Cardiac septum (tissue), 1 donor: ENCODE measurements around the gene POLR1B. TPM values are rescaled to one million over a fixed set of nuclear protein-coding genes. Genes with fewer than 3 reads are reported as not detected.
"Not testable (repeated sequence)": the region's sequence is repeated elsewhere in the genome, so short reads cannot be mapped to it uniquely, and the experiment has no call there.

Experiments
- DNase-seq: peaks from one replicate; pipeline ENCODE4 v3.0.0-alpha.2; 2020; ENCODE audit warnings: low spot score
- intact Hi-C: fragments of 100-400 bp; cut with DNase I; formaldehyde crosslinking; loops from one replicate; pipeline ENCODE4 v1.14.0; 2022
- long read RNA-seq: library from polyadenylated mRNA; unstranded; transcript quantifications from one replicate; pipeline ENCODE4 v2.0.0, GENCODE V29; 2021
- total RNA-seq: library from RNA; stranded (reverse); fragmentation: NEBNext Ultra II Directional; extraction: Animal tissue kit (Norgen Biotek cat#: 25700); gene quantifications from one replicate; pipeline ENCODE4 v1.2.1, GENCODE V29; 2021
- donor health status: DM: no; HTN: no; CAD: no.

POLR1B gene, protein sequence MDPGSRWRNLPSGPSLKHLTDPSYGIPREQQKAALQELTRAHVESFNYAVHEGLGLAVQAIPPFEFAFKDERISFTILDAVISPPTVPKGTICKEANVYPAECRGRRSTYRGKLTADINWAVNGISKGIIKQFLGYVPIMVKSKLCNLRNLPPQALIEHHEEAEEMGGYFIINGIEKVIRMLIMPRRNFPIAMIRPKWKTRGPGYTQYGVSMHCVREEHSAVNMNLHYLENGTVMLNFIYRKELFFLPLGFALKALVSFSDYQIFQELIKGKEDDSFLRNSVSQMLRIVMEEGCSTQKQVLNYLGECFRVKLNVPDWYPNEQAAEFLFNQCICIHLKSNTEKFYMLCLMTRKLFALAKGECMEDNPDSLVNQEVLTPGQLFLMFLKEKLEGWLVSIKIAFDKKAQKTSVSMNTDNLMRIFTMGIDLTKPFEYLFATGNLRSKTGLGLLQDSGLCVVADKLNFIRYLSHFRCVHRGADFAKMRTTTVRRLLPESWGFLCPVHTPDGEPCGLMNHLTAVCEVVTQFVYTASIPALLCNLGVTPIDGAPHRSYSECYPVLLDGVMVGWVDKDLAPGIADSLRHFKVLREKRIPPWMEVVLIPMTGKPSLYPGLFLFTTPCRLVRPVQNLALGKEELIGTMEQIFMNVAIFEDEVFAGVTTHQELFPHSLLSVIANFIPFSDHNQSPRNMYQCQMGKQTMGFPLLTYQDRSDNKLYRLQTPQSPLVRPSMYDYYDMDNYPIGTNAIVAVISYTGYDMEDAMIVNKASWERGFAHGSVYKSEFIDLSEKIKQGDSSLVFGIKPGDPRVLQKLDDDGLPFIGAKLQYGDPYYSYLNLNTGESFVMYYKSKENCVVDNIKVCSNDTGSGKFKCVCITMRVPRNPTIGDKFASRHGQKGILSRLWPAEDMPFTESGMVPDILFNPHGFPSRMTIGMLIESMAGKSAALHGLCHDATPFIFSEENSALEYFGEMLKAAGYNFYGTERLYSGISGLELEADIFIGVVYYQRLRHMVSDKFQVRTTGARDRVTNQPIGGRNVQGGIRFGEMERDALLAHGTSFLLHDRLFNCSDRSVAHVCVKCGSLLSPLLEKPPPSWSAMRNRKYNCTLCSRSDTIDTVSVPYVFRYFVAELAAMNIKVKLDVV
- 10.1 TPM for total RNA-seq
- long read RNA-seq, full-length matches to known transcripts, result 8 of 14 reads
- long read RNA-seq, partial matches to known transcripts, result 4 of 14 reads
- long read RNA-seq, other reads (novel, unspliced or antisense), result 2 of 14 reads

DNA sequence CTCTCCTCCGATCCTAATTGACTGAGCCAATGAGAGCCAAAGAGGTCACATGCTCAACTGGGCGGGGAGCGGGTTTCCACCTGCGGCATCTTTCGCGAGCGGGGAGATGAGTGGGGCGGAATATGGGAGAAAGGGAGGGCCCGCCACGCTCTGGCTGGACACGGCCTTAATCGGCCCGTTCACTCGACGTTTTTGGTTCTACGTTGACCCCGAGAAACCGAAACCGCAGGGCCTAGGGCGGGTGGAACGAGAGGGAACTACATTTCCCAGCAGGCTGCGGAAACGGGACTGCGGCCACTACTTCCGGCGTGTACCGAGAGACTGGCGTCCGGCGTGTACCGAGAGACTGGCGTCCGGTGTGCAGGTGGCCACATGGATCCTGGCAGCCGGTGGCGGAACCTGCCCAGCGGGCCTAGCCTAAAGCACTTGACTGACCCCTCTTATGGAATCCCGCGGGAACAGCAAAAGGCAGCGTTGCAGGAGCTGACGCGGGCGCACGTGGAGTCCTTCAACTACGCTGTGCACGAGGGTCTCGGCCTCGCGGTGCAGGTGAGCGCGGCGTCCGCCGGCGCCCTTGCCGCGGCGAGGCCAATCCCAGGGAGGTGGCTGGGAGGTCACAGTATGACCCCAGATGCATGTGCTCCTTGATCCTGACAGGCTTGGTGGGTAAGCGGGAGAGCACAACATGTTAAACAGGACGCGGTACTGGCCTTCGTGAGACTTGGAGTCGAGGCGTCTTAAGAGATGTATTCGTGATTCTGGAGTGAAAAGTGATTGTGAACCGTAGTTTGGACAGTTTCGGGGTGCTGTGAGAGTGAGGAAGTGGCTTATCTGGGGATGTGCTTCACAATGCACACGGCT lies at the start of gene POLR1B:
TSS of gene POLR1B (plus strand) at position 343 of the 861 bp plus-strand sequence. CDS start at position 373, 30 bp downstream.
- intact Hi-C loops, result loop anchor here (1.0 to 5.0 kb wide), 2 partner anchors 42 to 60 kb away; partner anchors contain the start of genes CHCHD5 and TTL
- peak; percentile 91 for DNase-seq

DNA sequence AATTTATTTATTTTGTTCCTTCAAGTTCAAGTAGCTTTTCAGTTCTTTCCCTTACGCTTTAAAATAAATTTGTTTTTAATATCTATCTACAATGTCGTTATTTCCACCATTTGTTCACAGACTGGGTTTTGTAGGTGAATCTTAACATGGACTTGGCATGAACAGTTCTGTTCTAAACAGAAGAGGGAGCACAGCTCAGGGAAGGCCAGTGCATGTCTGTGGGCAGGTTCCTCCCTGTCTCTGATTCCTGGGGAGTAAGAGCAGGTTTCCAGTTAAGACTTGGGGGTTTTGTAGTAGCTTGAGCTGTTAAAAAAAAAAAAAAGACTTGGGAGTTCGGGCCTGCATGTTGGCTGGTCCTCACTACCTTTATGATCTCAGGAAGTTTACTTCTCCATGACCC lies 49.2 kb upstream of the POLR1B start:
- intact Hi-C loops, result no loop called here

DNA sequence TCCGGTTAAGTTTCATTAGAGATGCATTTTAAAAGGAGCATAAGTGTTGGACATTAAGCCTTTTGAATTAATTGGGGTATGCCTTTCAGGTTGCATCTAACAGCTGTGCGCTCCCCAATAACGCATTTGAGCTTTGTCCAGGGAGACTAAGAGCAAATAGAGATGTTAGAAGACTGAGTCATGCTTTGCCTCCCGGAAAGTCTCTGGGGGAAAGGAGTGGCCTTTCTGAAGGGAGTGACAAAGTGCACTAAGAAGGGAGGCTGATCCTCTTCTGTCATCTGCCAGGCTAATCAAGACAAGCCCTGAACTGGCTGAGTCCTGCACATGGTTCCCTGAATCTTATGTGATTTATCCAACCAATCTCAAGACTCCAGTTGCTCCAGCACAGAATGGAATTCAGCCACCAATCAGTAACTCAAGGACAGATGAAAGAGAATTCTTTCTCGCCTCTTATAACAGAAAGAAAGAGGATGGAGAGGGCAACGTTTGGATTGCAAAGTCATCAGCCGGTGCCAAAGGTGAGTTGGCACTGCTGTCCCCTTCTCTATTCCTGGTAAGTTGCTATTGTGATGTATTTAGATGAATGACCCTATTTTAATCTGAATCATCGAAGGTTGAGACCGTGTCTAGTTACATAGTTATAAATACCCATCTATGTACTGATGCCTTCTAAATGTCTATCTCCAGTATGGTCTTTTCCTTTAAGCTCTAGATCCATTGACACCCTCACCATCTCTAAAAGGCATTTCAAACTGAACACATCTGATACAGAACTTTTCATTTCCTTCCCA lies 48.2 kb upstream of the POLR1B start:
- no peak for DNase-seq

More for the DNA sequence above, 49.2 kb upstream of the POLR1B start:
- no peak for DNase-seq

DNA sequence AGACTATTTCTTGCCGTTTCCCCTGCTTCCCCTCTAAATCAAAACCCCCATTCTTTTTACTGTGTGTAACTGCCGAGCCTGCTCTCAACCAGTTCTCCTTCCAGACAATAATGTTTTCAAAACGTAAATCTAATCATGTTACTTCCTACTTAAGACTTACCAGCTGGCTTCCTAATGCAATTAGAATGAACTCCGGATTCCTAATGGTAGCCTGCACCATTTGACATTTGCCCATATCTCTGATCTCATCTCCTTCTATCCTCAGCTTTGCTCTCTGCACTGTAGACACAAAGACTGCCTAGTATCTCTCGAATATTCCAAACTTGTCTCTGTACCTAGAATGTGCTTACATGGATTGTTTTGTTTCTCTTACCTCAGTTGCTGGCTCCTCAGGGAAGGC lies 47.4 kb upstream of the POLR1B start:
- intact Hi-C loops, result no loop called here
- DNase-seq, result no peak

More for the DNA sequence above, 48.2 kb upstream of the POLR1B start:
- intact Hi-C loops, result no loop called here

DNA sequence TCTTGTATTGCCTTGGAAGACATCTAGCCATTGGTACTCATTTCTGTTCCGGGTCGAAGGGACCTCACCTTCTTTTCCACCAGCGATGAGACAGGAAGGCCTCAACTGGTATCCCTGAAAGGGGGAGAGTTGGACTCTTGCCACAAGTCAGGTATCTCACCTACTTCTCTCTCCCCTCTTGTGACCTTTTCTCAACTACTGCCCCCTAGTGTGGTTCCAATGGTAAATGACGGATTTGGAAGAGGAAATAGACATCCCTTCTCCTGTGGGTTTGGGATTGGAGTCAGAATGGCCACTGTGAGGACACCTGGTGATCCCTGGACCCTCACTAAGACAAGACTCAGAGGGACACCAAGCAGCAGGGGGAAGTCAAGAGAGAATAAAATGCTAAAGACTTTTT lies 46.4 kb upstream of the POLR1B start:
- DNase-seq, intact Hi-C loops: not testable (repeated sequence)

DNA sequence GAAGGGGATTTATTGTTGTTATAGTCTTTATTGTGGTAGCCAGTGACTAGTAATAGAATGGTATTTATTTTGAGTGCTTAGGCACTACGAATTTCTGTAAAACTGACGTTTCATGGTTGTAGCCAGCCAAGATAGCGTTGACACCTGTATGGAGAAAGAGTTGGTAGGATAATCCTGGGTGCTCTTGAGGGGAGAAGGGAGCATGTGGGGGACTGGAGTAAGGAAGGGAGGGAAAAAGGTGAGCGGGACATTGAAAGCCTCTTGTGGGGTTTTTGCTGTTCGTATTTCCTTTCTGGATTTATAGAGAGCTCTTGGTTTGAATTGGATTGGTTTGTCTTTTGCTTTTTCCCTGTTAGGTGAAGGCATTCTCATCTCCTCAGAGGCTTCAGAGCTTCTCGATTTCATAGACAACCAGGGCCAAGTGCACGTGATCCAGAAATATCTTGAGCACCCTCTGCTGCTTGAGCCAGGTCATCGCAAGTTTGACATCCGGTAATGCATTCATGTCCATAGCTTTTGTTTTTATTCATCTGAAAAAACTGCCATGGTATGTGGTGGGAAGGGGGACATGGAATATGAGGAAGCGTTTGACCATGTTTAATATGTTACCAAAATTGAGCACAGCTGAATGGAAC lies 41.3 kb upstream of the POLR1B start:
- intact Hi-C loops, DNase-seq: not testable (repeated sequence)

DNA sequence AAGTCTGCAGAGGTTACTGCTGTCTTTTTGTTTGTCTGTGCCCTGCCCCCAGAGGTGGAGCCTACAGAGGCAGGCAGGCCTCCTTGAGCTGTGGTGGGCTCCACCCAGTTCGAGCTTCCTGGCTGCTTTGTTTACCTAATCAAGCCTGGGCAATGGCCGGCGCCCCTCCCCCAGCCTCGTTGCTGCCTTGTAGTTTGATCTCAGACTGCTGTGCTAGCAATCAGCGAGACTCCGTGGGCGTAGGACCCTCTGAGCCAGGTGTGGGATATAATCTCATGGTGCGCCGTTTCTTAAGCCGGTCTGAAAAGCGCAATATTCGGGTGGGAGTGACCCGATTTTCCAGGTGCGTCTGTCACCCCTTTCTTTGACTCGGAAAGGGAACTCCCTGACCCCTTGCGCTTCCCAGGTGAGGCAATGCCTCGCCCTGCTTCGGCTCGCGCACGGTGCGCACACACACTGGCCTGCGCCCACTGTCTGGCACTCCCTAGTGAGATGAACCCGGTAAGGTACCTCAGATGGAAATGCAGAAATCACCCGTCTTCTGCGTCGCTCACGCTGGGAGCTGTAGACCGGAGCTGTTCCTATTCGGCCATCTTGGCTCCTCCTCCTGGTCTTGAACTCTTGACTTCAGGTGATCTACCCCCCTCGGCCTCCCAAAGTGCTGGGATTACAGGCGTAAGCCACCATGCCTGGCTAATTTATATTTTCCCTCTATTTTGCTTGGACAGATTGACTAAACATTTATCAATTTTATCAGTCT lies 32.8 kb upstream of the POLR1B start:
- intact Hi-C loops, DNase-seq: not testable (repeated sequence)

DNA sequence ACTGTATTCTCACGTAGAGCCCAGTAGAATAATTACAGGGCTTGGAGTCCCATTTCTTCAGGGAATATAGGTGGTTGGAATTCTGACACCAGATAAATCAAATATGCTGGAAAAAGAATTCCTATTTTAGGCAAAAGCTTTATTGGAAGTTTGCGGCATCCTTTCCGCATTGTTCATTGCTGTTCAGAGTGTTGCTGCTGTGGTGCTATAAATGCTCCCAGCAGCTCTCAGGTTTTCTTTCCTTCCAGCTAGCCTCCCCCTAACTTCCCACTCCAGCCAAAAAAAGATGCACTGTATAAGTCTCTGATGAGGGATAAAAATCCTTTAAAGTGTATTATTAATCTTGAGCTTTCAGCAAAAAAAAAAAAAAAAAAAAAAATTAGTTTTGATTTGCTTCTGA lies 25.5 kb upstream of the POLR1B start:
- DNase-seq, result no peak
- intact Hi-C loops, result no loop called here

DNA sequence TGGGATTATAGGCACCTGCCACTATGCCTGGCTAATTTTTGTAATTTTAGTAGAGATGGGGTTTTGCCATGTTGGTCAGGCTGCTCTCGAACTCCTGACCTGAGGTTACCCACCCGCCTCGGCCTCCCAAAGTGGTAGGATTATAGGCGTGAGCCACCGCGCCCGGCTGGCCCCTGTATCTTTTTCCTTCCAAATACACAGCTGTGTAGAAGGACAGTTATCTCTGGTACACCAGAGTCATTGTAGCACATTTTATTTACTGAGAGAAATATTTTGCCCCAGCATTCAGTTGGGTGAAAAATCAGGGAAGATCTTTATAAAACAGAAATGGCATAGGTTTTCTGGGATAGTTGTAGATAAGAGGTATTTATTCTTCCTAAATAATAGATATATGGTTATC lies 23.5 kb upstream of the POLR1B start:
- DNase-seq, result no peak
- intact Hi-C loops, result no loop called here

DNA sequence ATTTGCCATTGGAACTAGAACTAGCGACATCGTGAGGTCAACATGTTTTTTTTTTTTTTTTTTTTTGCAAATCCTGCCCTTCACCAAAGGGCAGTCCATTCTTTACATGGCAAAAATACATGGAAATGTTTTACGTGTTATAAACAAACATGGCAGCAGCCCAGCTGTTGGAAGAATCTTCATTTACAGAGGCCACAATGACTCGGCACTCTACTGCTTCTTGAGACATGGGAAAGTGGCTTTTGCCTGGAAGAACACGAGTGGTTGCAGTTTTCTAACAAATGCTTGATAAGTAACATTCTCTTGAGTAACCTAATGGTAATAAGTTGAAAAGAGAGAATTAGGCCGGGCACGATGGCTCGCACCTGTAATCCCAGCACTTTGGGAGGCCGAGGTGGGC lies 22.8 kb upstream of the POLR1B start:
- intact Hi-C loops, result no loop called here
- DNase-seq, result no peak

DNA sequence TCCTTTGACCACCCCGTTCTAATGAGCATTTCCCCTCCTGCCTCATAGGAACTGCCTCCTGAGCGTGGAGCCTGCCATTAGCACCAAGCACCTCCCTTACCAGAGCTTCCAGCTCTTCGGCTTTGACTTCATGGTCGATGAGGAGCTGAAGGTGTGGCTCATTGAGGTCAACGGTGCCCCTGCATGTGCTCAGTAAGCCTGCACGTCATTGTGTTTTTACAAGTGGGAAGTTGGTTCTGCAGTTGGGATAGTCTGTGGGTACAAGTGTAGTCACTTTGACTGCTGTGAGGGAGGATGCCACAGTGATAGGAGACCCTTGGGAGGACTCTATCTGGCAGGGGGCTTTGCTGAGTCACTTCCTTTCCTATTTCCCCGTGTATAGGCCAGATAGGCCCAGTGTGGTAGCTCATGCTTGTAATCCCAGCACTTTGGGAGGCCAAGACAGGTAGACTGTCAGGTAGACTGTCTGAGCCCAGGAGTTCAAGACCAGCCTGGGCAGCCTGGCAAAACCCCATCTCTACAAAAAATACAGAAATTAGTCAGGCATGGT lies 22.0 kb upstream of the POLR1B start:
- DNase-seq, result no peak
- intact Hi-C loops, result no loop called here

DNA sequence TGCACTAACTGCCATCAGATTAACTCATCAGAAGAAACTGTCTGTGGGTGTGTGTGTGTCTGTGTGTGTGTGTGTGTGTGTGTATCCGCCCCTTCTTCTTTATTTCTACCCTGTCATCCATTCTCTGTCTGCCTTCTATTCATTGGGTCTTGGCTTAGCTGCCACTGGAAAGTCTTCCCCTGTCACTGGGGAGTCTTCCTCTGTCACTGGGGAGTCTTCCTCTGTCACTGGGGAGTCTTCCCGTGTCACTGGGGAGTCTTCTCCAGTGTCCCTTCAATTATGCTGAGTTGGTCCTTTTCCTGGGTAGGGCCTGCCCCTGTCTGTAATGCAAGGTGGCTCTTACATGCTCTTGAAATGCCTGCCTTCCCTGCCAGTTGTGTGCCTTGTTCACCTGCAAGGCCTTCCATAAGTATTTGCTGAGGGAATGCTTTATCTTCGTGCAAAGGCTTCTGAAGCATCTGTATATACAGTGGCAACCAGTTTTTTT lies 18.9 kb upstream of the POLR1B start:
- no peak for DNase-seq
- intact Hi-C loops, result no loop called here

DNA sequence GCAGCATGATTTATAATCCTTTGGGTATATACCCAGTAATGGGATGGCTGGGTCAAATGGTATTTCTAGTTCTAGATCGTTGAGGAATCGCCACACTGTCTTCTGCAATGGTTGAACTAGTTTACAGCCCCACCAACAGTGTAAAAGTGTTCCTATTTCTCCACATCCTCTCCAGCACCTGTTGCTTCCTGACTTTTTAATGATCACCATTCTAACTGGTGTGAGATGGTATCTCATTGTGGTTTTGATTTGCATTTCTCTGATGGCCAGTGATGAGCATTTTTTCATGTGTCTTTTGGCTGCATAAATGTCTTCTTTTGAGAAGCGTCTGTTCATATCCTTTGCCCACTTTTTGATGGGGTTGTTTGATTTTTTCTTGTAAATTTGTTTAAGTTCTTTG lies 18.0 kb upstream of the POLR1B start:
- intact Hi-C loops, DNase-seq: not testable (repeated sequence)

DNA sequence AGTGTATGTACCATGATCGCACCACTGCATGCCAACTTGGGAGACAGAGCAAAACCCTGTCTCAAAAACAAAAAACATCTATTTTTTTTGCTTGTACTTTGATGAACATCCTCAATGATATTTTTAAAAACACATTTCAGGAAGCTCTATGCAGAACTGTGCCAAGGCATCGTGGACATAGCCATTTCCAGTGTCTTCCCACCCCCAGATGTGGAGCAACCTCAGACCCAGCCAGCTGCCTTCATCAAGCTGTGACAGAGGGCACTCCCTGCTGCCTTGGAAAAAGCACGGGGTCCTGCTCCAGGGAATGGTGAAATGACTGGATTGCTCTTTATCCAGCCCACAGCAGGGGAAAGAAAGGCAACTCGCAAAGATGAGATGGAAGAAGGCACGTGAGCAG lies 13.7 kb upstream of the POLR1B start:
- intact Hi-C loops, result no loop called here
- no peak for DNase-seq

DNA sequence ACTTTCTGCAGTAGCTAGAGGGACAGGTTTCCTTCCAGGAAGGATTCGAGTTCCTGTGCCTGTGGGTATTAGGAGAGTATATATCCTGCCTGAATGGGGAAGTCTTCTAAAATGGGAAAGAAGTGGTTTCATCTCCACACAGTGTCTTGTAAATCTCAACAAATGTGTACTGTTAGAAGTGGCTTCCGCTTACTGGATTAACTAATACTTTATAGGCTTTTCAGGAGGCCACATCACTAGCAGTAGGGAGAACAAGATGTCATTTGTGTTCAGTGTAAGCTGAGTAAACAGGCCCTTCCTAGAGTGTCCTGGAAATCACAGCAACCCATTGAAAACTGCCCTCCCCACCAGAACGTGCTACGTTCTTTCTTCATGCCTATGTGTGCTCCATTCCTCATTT lies 12.5 kb upstream of the POLR1B start:
- no peak for DNase-seq
- intact Hi-C loops, result no loop called here

DNA sequence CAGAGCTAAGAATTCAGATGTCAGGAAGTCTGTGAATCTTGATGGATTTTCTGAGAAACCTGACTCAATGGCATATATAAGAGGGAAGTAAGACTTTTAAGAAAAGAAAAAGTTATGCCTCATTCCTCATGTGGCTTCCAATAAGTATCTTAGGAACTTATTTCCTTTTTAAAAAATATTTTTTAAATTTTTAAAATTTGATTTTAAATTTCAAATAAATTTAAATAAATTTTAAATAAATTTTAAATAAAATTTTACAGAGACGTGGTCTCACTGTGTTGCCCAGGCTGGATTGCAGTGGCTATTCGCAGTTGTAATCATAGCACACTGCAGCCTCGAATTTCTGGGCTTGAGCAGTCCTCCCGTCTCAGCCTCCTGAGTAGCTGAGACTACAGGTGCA lies 11.5 kb upstream of the POLR1B start:
- intact Hi-C loops, result no loop called here
- DNase-seq, result no peak
